Motor neuron (in vitro differentiated cells): ENCODE results near the gene CD79A. TPM values are rescaled to one million over a fixed set of nuclear protein-coding genes. Genes with fewer than 3 reads are reported as not detected.

ENCODE experiments used
- ATAC-seq, 8 experiments: fragments of 200-7000 bp; cut with Tn5 transposase; replicated peaks in 6 of 8; 2 replicates each; pipeline ENCODE4 v1.8.0; 2021; ENCODE audit warnings: mild to moderate bottlenecking in 8 of 8, moderate library complexity in 8 of 8
- H3K27ac ChIP-seq, 2 donors: fragments of 250-450 bp; sonication (Bioruptor Pico); 2 replicates each; pipeline ENCODE4 v1.9.0; 2021; ENCODE audit warnings: antibody characterized with exemption in 2 of 2, mild to moderate bottlenecking in 2 of 2, moderate library complexity in 1 of 2
- H3K4me1 ChIP-seq, 2 donors: fragments of 250-450 bp; sonication (Bioruptor Pico); replicated peaks in 1 of 2; 2 replicates each; pipeline ENCODE4 v1.6.1; 2021; ENCODE audit warnings: antibody characterized with exemption in 2 of 2, mild to moderate bottlenecking in 2 of 2, moderate library complexity in 1 of 2
- H3K4me3 ChIP-seq, 5 donors: fragments of 250-450 bp; sonication (Bioruptor Pico); 2 replicates each; pipeline ENCODE4 v1.9.0; 2021; ENCODE audit warnings: antibody characterized with exemption in 5 of 5, mild to moderate bottlenecking in 5 of 5, moderate library complexity in 4 of 5
- WGBS, 10 experiments: fragments of 450-650 bp; shearing (Covaris generic); methylation state at CpG; one replicate each; pipeline ENCODE4 v1.0.0; 2022; 5-methylcytosine and 5-hydroxymethylcytosine counted together
- in situ Hi-C, 9 experiments: fragments of 400-800 bp; cut with MboI; loops; one replicate each; pipeline ENCODE4 v1.15.0; 2021; ENCODE audit warnings: low sequenced_read_pairs in 9 of 9, low pct_unique_long_range_greater_than_20kb in 2 of 9; ENCODE audit not compliant: unreplicated experiment in 9 of 9
- total RNA-seq, 8 experiments: library from RNA; unstranded; fragments of 300-600 nt; gene quantifications; 2 replicates each; pipeline versions ENCODE4 v1.2.3 to v1.2.4, GENCODE V29; 2022

CD79A gene
- total RNA-seq = 1 to 10 TPM in 1 of 8 experiments, under 1 TPM in 6, not detected in 1; 0.27 to 1.1 (median 0.41) TPM

DNA sequence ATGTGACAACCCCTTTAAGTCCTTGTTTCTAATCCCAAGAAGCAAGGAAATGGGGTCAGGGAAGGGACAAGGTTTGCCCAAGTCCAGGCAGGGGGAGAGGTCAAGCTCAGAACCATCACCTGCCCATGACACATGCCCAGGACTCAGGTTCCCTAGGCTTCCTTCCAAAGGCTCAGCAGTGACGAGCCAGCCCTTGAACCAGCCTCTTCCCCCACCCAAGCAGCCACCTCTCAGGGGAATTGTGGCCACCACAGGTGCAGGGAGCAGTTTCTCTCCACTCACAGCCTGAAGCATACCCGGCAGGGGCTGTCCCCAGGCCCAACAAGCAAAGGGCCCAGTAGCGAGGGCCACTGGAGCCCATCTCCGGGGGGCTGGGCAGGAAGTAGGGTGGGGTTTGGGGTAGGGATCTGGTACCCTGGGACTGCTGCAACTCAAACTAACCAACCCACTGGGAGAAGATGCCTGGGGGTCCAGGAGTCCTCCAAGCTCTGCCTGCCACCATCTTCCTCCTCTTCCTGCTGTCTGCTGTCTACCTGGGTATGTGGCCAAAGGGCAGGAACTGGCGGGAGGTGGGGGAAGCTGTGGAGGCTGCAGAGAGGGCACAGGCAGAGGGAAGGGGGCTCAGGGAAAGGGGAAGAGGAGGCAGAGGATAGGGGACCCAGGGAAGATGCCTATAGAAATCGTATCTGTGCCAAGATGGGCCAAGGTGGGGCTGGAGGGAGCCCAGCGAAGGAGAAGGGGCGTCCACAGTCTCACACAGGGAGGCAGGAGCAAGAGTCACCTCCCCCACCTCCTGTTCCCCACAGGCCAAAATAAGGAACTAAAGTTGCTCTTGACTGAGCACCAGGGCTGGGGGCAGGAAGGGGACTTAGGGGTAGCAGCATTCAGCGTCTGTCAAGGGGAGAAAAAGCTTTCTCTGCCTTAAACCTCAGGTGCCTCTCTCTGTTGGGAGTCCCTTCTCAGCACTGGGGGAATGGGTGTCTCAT is at the start of gene CD79A:
Gene CD79A (plus strand): TSS at position 433 of the 986 bp plus-strand sequence. CDS start 26 bp downstream, at position 459.
- Histone ChIP-seq H3K27ac (no peak within 1 kb of the TSS), H3K4me1 (no peaks in the 10 kb centered on the region), H3K4me3 (no peak within 1 kb of the TSS)
- no peak for ATAC-seq
- in situ Hi-C loops = loop anchor here in 1 of 9 experiments (10.0 kb wide), 1 partner anchor 78 kb away; the partner anchor contains the start of gene RABAC1
- WGBS, 10 experiments = 20 to 60% (median 35%) methylated on average over 1 to 2 of the region's 9 CpGs; no CpG with 5 or more reads in 6 of the 10 experiments

- Histone ChIP-seq H3K27ac (no peak overlapping the region), H3K4me3 (no peak overlapping the region), H3K4me1 (no peaks in the 10 kb centered on the region)
- in situ Hi-C loops = no loop called here
- ATAC-seq = no peak
- WGBS, 10 experiments = 10 to 66% (median 50%) methylated on average over 2 to 7 of the region's 13 CpGs; no CpG with 5 or more reads in 4 of the 10 experiments
These were observed 38.9 kb upstream of the CD79A start for GRCh38 chr19:41837981-41838708.

- WGBS, 10 experiments = 0 to 100% (median 11%) methylated on average over 1 to 2 of the region's 2 CpGs; no CpG with 5 or more reads in 4 of the 10 experiments
- H3K27ac ChIP-seq = no peak overlapping the region
- in situ Hi-C loops = no loop called here
- H3K4me1 ChIP-seq = no peaks in the 10 kb centered on the region
- ATAC-seq = no peak
- H3K4me3 ChIP-seq = no peak overlapping the region
These were observed 37.9 kb upstream of the CD79A start for GRCh38 chr19:41839211-41839610.

DNA sequence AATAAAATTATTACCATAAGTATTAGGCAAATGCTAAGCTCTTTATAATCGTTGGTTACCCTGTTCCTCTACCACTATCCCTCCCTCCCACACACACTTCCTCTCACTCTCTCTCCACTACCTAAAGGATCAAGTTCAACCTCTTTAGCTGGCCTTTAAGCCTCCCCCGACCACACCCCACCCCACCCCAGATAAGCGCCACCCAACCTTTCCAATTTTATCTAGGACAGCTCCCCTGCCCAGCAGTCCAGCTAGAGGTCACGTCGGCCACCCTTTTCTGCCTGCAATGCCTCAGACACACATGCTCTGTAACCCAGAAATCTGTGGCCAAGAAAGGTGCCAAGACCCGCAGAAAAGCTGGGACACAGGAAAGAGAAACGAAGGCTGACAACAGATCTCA is 33.7 kb upstream of the CD79A start:
- no peak overlapping the region for H3K27ac ChIP-seq
- no peak for ATAC-seq
- H3K4me3 ChIP-seq = no peak overlapping the region
- no peaks in the 10 kb centered on the region for H3K4me1 ChIP-seq
- in situ Hi-C loops = no loop called here
- 20 to 83% (median 40%) methylated on average over 1 to 4 of the region's 7 CpGs; no CpG with 5 or more reads in 1 of the 10 experiments for WGBS, 10 experiments

DNA sequence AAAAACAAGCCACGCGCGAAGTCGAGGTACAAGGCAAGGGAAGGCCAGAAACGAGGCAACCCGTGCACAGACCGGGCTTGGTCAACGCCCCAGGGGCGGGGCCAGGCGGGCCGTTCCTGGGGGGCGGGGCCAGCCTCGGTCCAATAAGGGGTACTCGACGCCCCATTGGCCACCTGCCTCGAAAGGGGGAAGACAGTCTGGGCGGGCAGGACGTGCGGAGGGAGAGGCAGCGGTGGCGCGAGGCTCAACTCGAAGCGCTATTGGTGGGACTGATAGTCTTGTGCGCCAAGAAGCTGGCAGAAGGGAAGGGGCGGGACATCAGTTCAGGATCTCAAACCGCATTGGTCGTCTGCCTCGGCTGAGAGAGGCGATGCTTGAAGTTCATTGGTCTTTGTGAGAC is 32.5 kb upstream of the CD79A start, which contains the start of gene LYPD4:
Gene LYPD4 (minus strand): TSS at position 83 of the 400 bp plus-strand sequence. CDS start 5,398 bp downstream, outside the sequence.
- ATAC-seq = no peak
- Histone ChIP-seq H3K4me1 (no peaks in the 10 kb centered on the region), H3K27ac (no peak within 1 kb of the TSS), H3K4me3 (no peak within 1 kb of the TSS)
- in situ Hi-C loops = no loop called here
- WGBS, 10 experiments = 20 to 100% (median 83%) methylated on average over 1 to 5 of the region's 30 CpGs; no CpG with 5 or more reads in 6 of the 10 experiments

- Histone ChIP-seq H3K4me3 (no peak within 1 kb of the TSS), H3K27ac (no peak within 1 kb of the TSS), H3K4me1 (no peaks in the 10 kb centered on the region)
- in situ Hi-C loops = no loop called here
- WGBS, 10 experiments = 89 to 100% (median 100%) methylated on average over 1 to 3 of the region's 3 CpGs; no CpG with 5 or more reads in 7 of the 10 experiments
- no peak for ATAC-seq
These were observed 32.3 kb upstream of the CD79A start, which contains the start of gene DMRTC2 for GRCh38 chr19:41845001-41845050. DMRTC2 (plus strand) TSS chr19:41845042; CDS start chr19:41847429, 2,387 bp downstream.

GRCh38 chr19:41845051-41845590 is 32.0 kb upstream of the CD79A start:
- Histone ChIP-seq H3K4me1 (no peaks in the 10 kb centered on the region), H3K27ac (no peak overlapping the region), H3K4me3 (no peak overlapping the region)
- WGBS, 10 experiments = 42 to 100% (median 79%) methylated on average over 1 to 7 of the region's 23 CpGs; no CpG with 5 or more reads in 5 of the 10 experiments
- no peak for ATAC-seq
- in situ Hi-C loops = no loop called here

- no peak overlapping the region for H3K4me3 ChIP-seq
- in situ Hi-C loops = no loop called here
- H3K27ac ChIP-seq = no peak overlapping the region
- no peaks in the 10 kb centered on the region for H3K4me1 ChIP-seq
- WGBS, 10 experiments = 41 to 72% (median 43%) methylated on average over 6 to 8 of the region's 19 CpGs; no CpG with 5 or more reads in 7 of the 10 experiments
- no peak for ATAC-seq
These were observed 29.6 kb upstream of the CD79A start for GRCh38 chr19:41847351-41848105.

DNA sequence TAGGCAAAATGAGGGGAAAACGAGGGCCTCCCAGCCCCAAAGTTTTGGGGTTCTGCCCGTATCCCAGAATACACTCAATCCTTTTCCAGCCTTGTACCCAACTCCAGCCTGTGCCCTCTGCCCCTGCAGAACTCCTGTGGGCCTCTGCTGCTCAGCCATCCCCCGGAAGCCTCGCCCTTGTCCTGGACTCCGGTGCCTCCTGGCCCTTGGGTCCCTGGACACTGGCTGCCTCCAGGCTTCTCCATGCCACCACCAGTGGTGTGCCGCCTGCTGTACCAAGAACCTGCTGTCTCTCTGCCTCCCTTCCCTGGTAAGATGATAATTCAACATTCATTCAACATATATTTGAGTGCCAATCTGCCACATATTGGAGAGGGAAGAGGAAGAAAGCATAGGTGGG is 28.4 kb upstream of the CD79A start:
- 0 to 86% (median 40%) methylated on average over 1 to 5 of the region's 6 CpGs; no CpG with 5 or more reads in 3 of the 10 experiments for WGBS, 10 experiments
- no peak overlapping the region for H3K4me3 ChIP-seq
- no peak overlapping the region for H3K27ac ChIP-seq
- no peak for ATAC-seq
- H3K4me1 ChIP-seq = no peaks in the 10 kb centered on the region
- in situ Hi-C loops = no loop called here

- Histone ChIP-seq H3K4me3 (no peak overlapping the region), H3K4me1 (no peaks in the 10 kb centered on the region), H3K27ac (no peak overlapping the region)
- in situ Hi-C loops = no loop called here
- no peak for ATAC-seq
- WGBS, 10 experiments = 20 to 73% (median 49%) methylated on average over 1 to 2 of the region's 2 CpGs; no CpG with 5 or more reads in 7 of the 10 experiments
These were observed 28.0 kb upstream of the CD79A start for GRCh38 chr19:41849067-41849466.

DNA sequence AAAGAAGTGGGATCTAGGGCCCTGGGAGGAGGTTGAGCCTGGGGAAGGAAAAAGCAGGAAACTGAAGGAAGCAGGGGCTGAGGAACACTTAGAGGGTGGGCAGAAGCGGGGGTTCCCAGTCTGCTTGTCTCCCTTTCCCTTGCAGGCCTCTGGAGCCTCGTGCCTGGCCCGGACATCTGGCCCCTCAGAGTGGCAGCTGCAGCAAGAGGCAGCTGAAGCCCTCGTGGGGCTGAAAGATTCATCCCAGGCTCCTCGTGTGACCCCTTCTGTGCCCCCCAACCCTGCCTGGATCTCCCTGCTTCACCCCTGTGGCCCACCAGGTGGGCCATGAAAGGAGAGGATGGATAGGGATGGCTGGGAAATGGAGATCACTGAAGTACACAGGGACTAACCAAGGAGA is 26.7 kb upstream of the CD79A start:
- Histone ChIP-seq H3K4me3 (no peak overlapping the region), H3K4me1 (no peaks in the 10 kb centered on the region), H3K27ac (no peak overlapping the region)
- in situ Hi-C loops = no loop called here
- WGBS, 10 experiments = 0 to 40% (median 31%) methylated on average over 1 to 2 of the region's 5 CpGs; no CpG with 5 or more reads in 7 of the 10 experiments
- ATAC-seq = no peak

DNA sequence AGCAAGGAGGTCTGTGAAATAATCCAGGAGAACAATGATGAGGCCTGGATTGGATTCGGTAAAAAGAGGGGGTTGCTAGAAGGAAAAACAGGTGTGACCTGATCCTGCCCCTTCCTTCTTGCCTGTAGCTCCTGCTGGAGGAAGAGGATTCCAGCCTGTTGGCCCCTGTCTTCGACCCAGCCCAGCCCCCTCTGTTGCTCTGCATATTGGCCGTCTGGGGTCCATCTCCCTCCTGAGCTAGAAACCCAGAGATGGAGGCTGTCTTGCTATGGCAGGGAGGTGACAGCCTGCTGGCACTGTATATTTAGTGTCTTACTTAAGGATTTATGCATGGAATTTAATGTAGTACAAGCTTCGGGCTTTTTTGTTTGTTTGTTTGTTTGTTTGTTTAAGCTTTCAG is 25.6 kb upstream of the CD79A start:
- in situ Hi-C loops = no loop called here
- WGBS, 10 experiments = 11 to 48% (median 27%) methylated on average over 2 to 4 of the region's 4 CpGs; no CpG with 5 or more reads in 4 of the 10 experiments
- no peaks in the 10 kb centered on the region for H3K4me1 ChIP-seq
- H3K27ac ChIP-seq = no peak overlapping the region
- no peak for ATAC-seq
- H3K4me3 ChIP-seq = no peak overlapping the region
